ENCODE results near the gene MAN2C1. TPM values are rescaled to one million over a fixed set of nuclear protein-coding genes. Genes with fewer than 3 reads are reported as not detected.

The MAN2C1 gene
- total RNA-seq, 4 donors from 2014 or later: 84.9 to 199 (median 136) TPM

- no peak for DNase-seq (ENCODE audit: low spot score in 2 of 2)
- 94 to 96% methylated on average over 20 of the region's 20 CpGs for WGBS, 2 donors
- no peak for TF ChIP-seq CTCF (IDR thresholded peaks at IDR 0.05)
- no peak for TF ChIP-seq POLR2A (IDR thresholded peaks at IDR 0.05)
- H3K4me3 ChIP-seq (ENCODE audit: low read depth, poor library complexity, severe bottlenecking): no peak overlapping the region
- intact Hi-C loops (cut with DNase I; ENCODE audit: low total_unique reads): no loop called here
Observed at GRCh38 chr15:75356517-75356916, 11.9 kb downstream of the MAN2C1 start.

GRCh38 chr15:75356006-75356405 lies 12.4 kb downstream of the MAN2C1 start:
- TF ChIP-seq POLR2A (IDR thresholded peaks at IDR 0.05) (no peak), CTCF (IDR thresholded peaks at IDR 0.05) (no peak)
- no peak for DNase-seq (ENCODE audit: low spot score in 2 of 2)
- intact Hi-C loops (cut with DNase I; ENCODE audit: low total_unique reads): no loop called here
- 87 to 88% methylated on average over 23 to 28 of the region's 28 CpGs for WGBS, 2 donors
- no peak overlapping the region for H3K4me3 ChIP-seq (ENCODE audit: low read depth, poor library complexity, severe bottlenecking)

GRCh38 chr15:75355369-75355768 lies 13.0 kb downstream of the MAN2C1 start:
- WGBS, 2 donors: 84 to 87% methylated on average over 3 to 4 of the region's 4 CpGs
- no peak for DNase-seq (ENCODE audit: low spot score in 2 of 2)
- no peak overlapping the region for H3K4me3 ChIP-seq (ENCODE audit: low read depth, poor library complexity, severe bottlenecking)
- intact Hi-C loops (cut with DNase I; ENCODE audit: low total_unique reads): no loop called here
- no peak for TF ChIP-seq POLR2A (IDR thresholded peaks at IDR 0.05)
- TF ChIP-seq CTCF (IDR thresholded peaks at IDR 0.05): no peak

- H3K4me3 ChIP-seq (ENCODE audit: low read depth, poor library complexity, severe bottlenecking): no peak overlapping the region
- intact Hi-C loops (cut with DNase I; ENCODE audit: low total_unique reads): no loop called here
- DNase-seq (ENCODE audit: low spot score in 2 of 2): no peak
- TF ChIP-seq CTCF (IDR thresholded peaks at IDR 0.05) (no peak), POLR2A (IDR thresholded peaks at IDR 0.05) (no peak)
- 74 to 86% methylated on average over 6 of the region's 7 CpGs for WGBS, 2 donors
Observed at GRCh38 chr15:75354454-75354853, 14.0 kb downstream of the MAN2C1 start.

GRCh38 chr15:75353604-75354003 lies 14.8 kb downstream of the MAN2C1 start:
- no peak for DNase-seq (ENCODE audit: low spot score in 2 of 2)
- intact Hi-C loops (cut with DNase I; ENCODE audit: low total_unique reads): no loop called here

More at GRCh38 chr15:75353604-75354003, 14.8 kb downstream of the MAN2C1 start:
- 57 to 87% methylated on average over 1 to 7 of the region's 7 CpGs for WGBS, 2 donors
- no peak overlapping the region for H3K4me3 ChIP-seq (ENCODE audit: low read depth, poor library complexity, severe bottlenecking)
- TF ChIP-seq POLR2A (IDR thresholded peaks at IDR 0.05) (no peak), CTCF (IDR thresholded peaks at IDR 0.05) (no peak)
